ENCODE data around the gene C5orf15.

DNA sequence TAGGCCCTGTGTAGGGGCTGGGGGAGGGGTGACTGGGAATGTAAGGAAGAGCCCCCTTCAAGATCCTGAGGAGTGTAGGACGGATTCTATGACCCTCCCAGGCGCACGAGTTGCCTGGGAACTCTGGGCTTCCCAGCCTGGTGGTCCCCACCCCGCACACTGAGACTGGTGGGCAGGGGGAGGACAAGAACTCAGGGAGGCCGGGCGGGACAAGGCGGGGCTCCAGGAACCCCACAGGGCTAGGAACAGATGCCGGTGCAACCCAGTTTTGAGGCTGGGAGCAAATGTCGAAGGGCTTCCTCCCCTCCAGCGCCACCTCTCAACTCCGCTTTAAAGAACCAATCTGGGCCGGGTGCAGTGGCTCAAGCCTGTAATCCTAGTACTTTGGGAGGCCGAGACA is 37.7 kb upstream of the C5orf15 start:
- TF ChIP-seq, protein P1, sequence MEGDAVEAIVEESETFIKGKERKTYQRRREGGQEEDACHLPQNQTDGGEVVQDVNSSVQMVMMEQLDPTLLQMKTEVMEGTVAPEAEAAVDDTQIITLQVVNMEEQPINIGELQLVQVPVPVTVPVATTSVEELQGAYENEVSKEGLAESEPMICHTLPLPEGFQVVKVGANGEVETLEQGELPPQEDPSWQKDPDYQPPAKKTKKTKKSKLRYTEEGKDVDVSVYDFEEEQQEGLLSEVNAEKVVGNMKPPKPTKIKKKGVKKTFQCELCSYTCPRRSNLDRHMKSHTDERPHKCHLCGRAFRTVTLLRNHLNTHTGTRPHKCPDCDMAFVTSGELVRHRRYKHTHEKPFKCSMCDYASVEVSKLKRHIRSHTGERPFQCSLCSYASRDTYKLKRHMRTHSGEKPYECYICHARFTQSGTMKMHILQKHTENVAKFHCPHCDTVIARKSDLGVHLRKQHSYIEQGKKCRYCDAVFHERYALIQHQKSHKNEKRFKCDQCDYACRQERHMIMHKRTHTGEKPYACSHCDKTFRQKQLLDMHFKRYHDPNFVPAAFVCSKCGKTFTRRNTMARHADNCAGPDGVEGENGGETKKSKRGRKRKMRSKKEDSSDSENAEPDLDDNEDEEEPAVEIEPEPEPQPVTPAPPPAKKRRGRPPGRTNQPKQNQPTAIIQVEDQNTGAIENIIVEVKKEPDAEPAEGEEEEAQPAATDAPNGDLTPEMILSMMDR (IDR thresholded peaks at IDR 0.05 in 2 of 3, conservative IDR thresholded peaks at IDR 0.05 in 1 of 3; ENCODE audit: borderline replicate concordance in 1 of 3, insufficient read depth in 1 of 3, low read depth in 2 of 3, low read length in 2 of 3) = no peak
- TF ChIP-seq EZH2 (IDR thresholded peaks at IDR 0.05) (no peak), POLR2AphosphoS5 (IDR thresholded peaks at IDR 0.05; ENCODE audit: low read depth, low read length) (no peak), ZNF274 (IDR thresholded peaks at IDR 0.05; ENCODE audit: low read depth, low read length) (no peak)
- TF ChIP-seq, protein P2, sequence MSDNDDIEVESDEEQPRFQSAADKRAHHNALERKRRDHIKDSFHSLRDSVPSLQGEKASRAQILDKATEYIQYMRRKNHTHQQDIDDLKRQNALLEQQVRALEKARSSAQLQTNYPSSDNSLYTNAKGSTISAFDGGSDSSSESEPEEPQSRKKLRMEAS (IDR thresholded peaks at IDR 0.05) = no peak

Measured in HCT116 (cell line).